Left ventricle myocardium superior (tissue), 1 donor: ENCODE measurements around the gene UBFD1. TPM values are rescaled to one million over a fixed set of nuclear protein-coding genes. Genes with fewer than 3 reads are reported as not detected.
A peak's percentile ranks its signal among the peaks of the same experiment; 100 is the strongest.
"Not testable (repeated sequence)": the region's sequence is repeated elsewhere in the genome, so short reads cannot be mapped to it uniquely, and the experiment has no call there.

ENCODE experiments used
- ATAC-seq: fragments of 200-7000 bp; cut with Tn5 transposase; one replicate; pipeline ENCODE4 v1.9.1; 2020; ENCODE audit warnings: mild to moderate bottlenecking, moderate library complexity
- DNase-seq: peaks from one replicate; pipeline ENCODE4 v3.0.0-alpha.2; 2020
- intact Hi-C: fragments of 100-400 bp; cut with micrococcal nuclease; formaldehyde crosslinking; loops from one replicate; pipeline ENCODE4 v1.11.0; 2022
- total RNA-seq: library from RNA; stranded (reverse); fragmentation: NEBNext Ultra II Directional; extraction: Animal tissue kit (Norgen Biotek cat#: 25700); gene quantifications from one replicate; pipeline ENCODE4 v1.2.1, GENCODE V29; 2021
- donor health status: DM: no; HTN: yes; CAD: no; lungs with severe emphysema.

UBFD1 gene
- total RNA-seq, 1 donor from 2014 or later = 73.8 TPM

DNA sequence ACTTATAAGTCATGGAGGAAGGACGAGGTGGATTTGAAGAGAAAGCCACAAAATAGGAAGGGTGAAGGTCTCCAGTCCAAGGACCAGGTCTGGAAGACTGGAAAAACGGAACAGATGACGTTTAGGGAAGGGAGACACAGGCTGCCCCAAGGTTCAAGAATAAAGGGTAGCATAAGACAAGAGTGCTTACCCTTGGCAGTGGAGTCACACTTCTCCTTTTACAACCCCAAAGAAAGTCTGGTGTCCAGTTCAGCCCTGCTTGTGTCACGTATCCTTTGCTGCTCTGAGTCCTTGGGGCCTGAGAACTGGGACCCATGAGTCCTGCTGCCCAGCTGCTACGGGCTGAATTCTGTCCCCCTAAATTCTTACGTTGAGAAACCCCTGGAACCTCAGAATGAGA is 34.2 kb upstream of the UBFD1 start:
- no peak for DNase-seq
- intact Hi-C loops = loop anchor here (10.0 kb wide), 1 partner anchor 59 kb away; no protein-coding TSS in a partner anchor
- ATAC-seq = no peak

DNA sequence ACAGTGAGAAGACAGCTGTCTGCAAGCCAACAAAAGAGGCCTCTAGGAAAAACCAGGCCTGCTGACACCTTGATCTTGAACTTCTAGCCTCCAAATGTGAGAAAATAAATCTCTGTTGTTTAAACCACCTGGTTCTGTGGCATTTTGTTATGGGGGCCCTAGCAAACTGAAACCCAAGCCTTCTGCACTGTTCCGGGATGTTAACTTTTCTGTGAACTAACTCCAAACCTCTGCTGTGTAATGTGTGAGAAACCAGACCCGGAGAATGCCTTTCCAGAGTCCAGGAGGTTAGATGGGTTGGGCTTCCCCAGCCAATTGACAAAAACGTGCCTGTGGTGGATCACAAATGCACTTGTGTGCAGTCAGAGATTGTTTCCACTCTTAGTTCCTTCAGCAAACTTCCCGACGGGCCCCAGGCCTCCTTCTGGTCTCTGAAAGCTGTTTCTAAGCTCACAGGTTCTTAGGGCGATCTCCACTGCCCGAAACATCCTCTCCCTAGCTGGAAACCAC is 33.6 kb upstream of the UBFD1 start:
- intact Hi-C loops = loop anchor here (10.0 kb wide), 1 partner anchor 59 kb away; no protein-coding TSS in a partner anchor
- DNase-seq (no peak), ATAC-seq (no peak)

DNA sequence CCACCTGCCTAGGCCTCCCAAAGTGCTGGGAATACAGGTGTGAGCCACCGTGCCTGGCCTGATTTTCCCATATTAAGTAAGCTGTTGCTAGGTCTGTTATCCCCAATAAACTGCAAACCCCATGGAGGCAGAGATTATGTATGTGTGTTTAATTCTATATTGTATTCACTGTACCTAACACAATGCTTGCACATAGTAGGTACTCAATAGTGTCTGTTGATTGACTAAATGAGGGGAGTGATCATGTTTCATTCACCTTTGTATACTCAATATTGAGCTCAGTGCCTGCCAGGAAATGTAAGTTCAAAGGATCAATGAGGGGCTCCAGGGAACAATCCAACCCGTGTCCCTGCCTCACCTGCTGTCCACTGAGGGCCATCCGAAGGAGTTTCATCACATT is 32.6 kb upstream of the UBFD1 start:
- intact Hi-C loops = loop anchor here (10.0 kb wide), 1 partner anchor 60 kb away; no protein-coding TSS in a partner anchor
- DNase-seq = no peak
- no peak for ATAC-seq

DNA sequence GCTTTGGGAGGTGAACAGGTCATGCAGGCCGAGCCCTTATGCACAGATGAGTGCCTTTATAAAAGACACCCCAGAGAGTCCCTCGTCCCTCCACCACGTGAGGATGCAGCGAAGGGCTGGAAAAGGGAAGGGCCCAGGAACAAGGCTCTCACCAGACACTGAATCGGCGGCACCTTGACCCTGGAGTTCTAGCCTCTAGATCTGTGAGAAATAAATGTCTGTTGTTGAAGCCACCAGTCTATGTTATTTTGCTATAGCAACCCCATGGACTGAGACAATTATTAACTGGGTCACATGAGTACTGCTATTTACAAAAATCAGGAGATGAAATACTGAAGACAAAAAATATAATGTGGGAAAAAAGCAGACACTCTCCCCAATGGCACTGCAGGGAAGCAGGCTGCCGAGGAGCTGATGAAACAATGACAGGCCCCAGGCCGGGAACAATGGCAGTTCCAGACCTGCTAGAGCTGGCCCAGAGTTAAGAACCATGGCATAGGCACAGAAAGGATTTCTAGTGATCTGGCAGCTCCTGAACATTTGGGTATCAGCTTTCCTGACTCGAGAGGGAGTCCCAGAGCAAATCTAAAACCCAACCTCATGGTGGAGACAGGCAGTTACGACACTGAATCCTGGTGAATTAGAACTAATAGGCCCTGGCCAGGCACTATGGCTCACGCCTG is 29.4 kb upstream of the UBFD1 start:
- intact Hi-C loops = loop anchor here (10.0 kb wide), 1 partner anchor 63 kb away; no protein-coding TSS in a partner anchor
- ATAC-seq (peak; percentile 53), DNase-seq (no peak)

DNA sequence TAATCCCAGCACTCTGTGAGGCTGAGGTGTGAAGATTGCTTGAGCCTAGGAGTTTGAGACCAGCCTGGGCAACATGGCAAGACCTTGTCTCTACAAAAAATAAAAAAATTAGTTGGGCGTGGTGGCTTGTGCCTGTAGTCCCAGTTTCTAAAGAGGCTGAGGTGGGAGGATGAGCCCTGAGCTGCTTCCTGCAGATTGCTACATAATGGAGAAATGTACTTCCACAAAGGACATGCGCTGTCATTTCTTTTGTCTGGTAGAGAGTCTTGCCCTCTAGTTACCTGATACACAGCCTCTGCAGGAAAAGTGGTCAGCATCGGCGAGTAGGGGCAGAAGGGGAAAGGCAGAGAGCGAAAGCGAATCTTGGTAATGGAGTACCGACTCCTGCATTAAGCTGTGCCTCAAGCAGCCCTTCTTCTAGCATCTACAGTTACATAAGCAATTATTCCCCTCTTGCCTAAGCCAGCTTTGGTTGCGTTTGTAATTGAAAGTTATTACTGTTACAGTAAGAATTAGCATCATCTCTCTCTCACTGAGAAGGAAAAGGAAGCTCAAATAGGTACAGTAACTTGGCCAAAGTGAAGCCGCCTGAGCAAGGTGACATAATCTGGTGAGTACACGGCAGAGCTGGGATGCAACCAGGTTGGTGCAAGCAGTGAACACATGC is 28.8 kb upstream of the UBFD1 start:
- intact Hi-C loops = loop anchor here (10.0 kb wide), 1 partner anchor 64 kb away; no protein-coding TSS in a partner anchor
- DNase-seq (no peak), ATAC-seq (no peak)

DNA sequence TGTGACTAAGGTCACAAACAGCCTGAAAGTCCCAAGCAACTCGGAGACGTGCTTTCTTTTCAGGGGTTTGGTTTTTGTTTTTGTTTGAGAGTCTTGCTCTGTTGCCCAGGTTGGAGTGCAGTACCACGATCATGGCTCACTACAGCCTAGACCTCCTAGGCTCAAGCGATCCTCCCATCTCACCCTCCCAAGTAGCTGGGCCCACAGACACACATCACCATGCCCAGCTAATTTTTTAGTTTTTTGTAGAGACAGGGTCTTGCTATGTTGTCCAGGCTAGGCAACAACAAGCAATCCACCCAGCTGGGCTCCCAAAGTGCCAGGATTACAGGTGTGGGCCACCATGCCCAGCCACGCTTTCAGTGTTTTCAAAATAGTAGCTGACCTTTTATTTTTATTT is 27.5 kb upstream of the UBFD1 start:
- ATAC-seq (no peak), DNase-seq (no peak)
- intact Hi-C loops = no loop called here

DNA sequence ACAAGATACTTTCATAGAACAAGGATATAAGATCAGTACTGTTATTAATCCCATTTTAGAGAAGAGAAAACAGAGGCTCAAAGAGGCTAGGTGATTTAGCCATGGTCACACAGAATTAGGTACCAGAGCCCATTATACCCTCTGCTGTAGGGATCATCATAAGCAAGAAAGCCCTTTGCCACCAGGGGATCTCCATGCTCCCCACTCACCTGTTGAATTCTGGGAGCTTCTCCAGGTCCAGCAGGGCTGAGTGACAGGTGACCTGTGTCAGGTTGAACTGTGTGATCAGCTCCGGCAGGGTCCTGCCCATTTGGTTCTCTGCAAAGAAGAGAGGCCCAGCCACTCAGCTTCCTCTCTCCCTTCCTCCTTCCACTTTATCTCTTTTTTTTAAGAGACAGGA is 25.1 kb upstream of the UBFD1 start:
- intact Hi-C loops = no loop called here
- no peak for ATAC-seq

DNA sequence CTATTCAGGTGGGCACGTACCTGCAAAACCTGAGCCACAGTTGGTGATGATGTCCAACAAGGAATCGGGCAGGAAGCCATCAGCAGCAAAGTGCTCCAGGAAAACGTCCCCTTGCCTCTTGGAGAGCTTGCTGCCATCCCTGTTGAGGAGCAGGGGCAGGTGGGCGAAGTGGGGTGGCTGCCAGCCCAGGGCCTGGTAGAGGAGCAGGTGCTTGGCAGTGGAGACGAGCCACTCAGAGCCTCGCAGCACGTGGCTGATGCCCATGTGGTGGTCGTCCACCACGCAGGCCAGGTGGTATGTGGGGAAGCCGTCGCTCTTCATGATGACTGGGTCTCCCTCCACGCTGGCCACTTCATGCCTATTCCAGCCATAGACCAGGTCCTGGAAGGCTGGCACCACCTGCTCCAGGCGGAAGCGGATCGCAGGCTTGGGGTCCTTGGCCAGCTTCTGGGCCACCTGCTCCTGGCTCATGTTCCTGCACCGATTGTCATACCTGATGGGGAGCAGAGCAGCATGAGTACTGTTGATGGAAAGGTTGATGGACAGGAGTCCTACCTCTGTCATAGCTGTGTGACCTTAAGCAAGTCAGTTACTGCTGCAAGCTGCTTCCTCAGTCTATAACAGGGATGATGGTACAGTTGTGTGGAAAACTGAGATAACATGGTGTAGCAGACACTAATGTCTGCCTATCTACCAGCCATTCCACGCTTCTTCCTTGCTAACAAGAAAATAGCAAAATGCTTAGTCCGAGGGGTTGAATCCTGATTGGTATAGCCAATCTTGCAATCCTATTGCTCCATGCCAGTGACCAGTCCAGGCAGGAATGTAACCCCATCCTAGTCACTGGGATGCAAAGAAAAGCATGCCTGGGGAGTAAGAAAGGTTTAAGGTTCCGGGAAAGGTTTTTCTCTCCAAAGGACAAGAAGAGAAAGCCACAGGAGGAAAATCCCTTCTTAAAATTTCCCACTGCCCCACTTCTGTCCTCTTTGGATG is 22.4 kb upstream of the UBFD1 start:
- intact Hi-C loops = no loop called here
- DNase-seq (no peak), ATAC-seq (no peak)

More for the DNA sequence above, 25.1 kb upstream of the UBFD1 start:
- DNase-seq = no peak

DNA sequence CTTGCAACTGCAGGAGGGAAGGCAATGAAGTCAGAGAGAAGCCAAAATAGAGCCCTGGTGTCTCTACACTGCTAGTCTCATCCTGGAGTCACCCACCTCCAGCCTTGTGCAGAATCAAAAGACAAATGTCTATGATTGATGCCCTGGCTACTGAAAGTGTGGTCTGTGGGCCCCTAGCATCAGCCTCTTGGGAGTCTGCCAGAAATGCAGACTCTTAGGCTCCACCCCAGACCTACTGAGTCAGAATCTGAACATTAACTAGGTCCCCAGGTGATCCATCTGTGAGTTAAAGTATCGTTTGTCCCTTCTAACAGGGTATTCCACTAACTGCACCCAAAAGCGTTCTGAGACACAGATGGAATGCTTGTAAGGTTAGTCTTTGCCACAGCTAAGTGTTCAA is 21.6 kb upstream of the UBFD1 start:
- no peak for ATAC-seq
- intact Hi-C loops = no loop called here
- DNase-seq = no peak

DNA sequence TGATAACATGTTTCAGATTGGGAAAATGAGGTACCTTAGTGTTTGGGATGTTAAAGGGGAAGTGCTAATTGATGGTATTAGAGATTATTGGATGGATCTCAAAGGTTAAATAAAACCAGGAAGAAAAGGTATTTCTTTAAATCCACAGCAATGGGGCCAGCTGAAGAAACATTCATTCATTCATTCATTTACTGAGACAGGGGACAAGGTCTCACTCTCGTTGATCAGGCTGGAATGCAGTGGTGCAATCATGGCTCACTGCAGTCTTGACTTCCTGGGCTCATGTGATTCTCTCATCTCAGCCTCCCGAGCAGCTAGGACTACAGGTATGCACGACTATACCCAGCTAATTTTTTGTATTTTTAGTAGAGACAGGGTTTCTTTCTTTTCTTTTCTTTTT is 20.1 kb upstream of the UBFD1 start:
- no peak for ATAC-seq
- DNase-seq = no peak
- intact Hi-C loops = no loop called here

DNA sequence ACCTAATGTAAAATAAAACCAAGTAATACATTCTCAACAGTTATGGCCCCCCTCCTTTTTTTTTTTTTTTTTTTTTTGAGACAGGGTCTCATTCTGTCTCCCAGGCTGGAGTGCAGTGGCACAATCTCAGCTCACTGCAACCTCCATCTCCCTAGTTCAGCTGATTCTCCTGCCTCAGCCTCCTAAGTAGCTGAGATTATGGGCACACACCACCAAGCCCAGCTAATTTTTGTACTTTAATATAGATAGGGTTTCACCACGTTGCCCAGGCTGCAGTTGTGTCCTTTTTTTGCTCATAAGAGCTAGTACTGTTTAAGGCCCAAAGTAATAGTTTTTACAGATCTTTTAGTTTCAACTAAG is 18.6 kb upstream of the UBFD1 start:
- intact Hi-C loops = no loop called here
- DNase-seq = no peak
- no peak for ATAC-seq

DNA sequence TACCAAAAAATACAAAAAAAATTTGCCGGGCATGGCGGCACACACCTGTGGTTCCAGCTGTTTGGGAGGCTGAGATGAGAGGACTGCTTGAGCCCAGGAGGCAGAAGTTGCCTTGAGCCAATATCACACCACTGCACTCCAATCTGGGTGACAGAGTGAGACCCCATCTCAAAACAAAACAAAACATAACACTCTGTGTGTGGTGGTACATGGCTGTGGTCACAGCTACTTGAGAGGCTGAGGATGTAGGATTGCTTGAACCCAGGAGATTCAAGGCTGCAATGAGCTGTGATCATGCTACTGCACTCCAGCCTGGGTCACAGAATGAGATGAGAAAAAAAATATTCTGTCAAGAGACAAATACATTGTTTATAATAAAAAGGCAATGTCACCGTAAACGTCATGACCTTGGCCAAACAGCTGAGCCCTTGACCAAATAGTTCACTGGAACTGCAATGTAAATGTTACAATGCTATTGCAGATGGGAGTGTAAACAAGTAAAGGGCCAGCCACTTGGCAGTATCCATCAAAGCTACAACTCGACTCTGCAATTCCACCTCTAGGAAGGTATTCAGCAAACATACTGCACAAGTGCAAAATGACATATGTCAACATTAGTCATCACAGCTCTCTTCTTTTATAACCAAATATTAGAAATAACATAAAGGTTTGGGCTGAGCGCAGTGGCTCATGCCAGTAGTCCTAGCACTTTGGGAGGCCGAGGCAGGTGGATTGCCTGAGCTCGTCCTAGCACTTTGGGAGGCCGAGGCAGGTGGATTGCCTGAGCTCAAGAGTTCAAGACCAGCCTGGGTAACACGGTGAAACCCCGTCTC is 17.3 kb upstream of the UBFD1 start:
- no peak for ATAC-seq
- intact Hi-C loops = no loop called here

DNA sequence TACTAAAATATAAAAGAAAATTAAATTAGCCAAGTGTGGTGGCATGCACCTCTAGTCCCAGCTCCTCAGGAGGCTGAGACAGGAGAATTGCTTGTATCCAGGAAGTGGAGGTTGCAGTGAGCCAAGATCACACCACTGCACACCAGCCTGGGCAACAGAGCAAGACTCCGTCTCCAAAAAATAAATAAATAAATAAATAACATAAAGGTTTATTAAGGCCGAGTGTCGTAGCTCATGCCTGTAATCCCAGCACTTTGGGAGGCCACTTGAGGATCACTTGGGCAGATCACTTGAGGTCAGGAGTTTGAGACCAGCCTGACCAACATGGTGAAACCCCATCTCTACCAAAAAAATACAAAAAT is 16.7 kb upstream of the UBFD1 start:
- intact Hi-C loops, ATAC-seq, DNase-seq: not testable (repeated sequence)

More for the DNA sequence above, 17.3 kb upstream of the UBFD1 start:
- no peak for DNase-seq

DNA sequence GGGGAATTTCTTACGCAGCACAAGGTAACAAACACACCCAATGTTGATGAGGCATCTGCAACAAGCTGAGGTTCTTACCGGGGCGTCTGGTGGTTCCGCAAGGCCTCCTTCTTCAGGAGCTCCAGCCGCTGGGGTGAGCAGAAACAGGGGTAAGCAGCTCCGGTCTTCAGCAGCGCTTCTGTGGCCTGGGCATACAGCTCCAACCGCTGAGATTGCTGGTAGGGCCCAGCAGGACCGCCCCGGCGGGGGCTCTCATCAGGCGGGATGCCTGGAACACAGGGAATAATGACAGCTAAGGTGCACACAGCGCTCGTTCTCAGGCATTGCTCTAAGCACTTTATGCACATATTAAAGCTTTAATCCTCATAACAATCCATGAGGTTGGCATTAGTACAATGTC is 13.1 kb upstream of the UBFD1 start:
- DNase-seq = no peak
- intact Hi-C loops = no loop called here
- no peak for ATAC-seq

DNA sequence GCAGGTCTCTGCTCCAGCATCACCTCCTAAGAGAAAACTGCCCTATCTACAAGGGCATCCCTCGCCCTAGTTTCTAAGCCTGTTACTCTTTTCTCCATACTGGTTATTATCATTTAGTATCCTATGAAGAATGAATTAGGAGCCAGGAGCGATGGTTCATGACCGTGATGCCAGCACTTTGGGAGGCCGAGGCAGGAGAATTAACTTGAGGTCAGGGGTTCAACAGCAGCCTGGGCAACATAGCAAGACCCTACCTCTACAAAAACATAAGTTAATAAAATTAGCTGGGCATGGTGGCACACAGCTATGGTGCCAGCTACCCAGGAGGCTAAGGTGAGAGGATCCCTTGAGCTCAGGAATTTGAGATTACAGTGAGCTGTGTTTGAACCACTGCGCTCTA is 7.6 kb upstream of the UBFD1 start:
- DNase-seq (no peak), ATAC-seq (no peak)
- intact Hi-C loops = no loop called here

DNA sequence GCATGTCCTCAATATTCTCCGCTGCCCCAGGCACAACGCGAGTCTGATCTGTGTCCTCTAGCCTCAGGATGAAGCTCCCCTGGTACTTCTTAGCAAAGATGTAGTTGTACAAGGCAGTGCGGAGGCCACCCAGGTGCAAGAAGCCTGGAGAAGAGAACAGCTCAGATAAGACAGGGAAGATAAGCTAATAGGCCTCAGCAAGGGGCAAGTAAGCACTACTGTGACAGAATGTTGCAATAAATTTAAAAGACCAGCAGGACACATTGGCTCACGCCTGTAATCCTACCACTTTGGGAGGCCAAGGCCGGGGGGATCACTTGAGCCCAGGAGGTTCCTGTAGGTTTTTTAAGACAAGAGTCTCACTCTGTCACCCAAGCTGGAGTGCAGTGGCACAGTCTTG is 5.4 kb upstream of the UBFD1 start:
- ATAC-seq (no peak), DNase-seq (no peak)
- intact Hi-C loops = no loop called here

DNA sequence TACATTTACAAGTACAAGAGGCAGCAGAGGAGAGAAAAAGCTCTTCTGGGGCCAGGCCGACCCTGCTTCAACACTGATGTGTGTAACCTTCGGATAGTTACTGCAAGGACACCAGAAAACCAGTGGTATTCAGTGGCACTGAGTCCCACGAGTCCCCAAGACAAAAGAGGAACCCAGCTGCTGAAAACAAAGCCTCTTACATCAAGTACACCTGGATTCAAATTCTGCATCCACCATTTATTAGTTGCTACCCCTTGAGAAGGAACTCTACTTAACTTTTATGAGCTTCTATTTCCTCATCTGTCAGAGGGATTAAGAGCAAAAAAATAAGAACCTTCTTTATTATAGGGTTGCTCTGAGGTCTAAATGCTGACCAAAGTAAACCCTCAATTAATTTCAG is 3.0 kb upstream of the UBFD1 start:
- ATAC-seq (no peak), DNase-seq (no peak)
- intact Hi-C loops = no loop called here

DNA sequence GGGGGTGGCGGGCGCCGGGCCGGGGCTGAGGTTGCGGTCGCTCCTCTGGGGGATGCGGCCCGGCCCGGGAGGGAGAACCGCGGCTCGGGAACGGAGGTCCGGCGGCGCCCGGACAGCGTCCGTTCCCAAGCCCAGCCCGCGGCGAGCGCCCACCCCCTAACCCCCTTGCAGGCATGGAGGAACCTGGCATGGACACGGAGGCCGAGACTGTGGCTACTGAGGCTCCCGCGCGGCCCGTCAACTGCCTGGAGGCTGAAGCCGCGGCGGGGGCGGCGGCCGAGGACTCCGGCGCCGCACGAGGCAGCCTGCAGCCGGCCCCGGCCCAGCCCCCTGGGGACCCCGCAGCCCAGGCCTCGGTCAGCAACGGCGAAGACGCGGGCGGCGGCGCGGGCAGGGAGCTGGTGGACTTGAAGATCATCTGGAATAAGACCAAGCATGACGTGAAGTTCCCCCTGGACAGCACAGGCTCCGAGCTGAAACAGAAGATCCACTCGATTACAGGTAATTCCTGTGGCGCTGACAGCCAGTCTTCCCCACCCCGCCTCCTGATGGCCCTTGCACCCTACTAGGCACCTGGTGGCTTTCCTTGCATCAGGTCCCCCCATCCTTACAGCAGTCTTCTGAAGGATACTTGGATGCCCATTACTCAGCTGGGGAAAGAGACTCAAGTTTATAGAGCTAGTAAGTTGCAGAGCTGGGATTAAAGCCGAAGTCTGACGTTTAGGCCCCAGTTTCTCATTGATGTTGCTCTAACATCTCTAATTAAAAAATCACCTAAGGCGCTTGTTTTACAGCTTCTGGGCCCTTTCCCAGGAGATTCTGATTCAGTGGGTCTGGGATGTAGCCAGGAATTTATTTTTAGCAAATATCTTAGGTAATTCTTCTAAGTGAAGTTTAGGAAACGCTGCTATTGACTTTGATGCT is 514 bp downstream of the UBFD1 start:
- intact Hi-C loops = no loop called here
- DNase-seq (no peak), ATAC-seq (peak; percentile 23)
